K562 (cell line): ENCODE data around the gene ZER1. TPM values are rescaled to one million over a fixed set of nuclear protein-coding genes. Genes with fewer than 3 reads are reported as not detected.

Source experiments
- ATF3 ChIP-seq, 2 experiments: fragments of 450-650 bp in 1 of 2; sonication (generic) in 1 of 2; formaldehyde crosslinking in 1 of 2; IDR thresholded peaks in 1 of 2; conservative IDR thresholded peaks in 1 of 2; 2 replicates each; pipeline versions ENCODE4 v1.6.1 to v1.8.1; 2016 to 2023; ENCODE audit warnings: mild to moderate bottlenecking in 2 of 2, moderate library complexity in 2 of 2, inconsistent platforms in 1 of 2, missing genetic modification reagents in 1 of 2
- BHLHE40 ChIP-seq: IDR thresholded peaks from 2 replicates; pipeline ENCODE4 v1.6.1; 2011; ENCODE audit warnings: low read length, improper control_type of control experiment
- GABPB2 ChIP-seq: fragments of 250-450 bp; sonication (Bioruptor Pico); conservative IDR thresholded peaks from 2 replicates; pipeline ENCODE4 v1.5.1; 2021; ENCODE audit warnings: mild to moderate bottlenecking
- HBP1 ChIP-seq: fragments of 450-650 bp; formaldehyde crosslinking; IDR thresholded peaks from 2 replicates; pipeline ENCODE4 v1.4.0; 2022; ENCODE audit warnings: missing genetic modification characterization
- JUNB ChIP-seq: fragments of 450-650 bp; formaldehyde crosslinking; conservative IDR thresholded peaks from 2 replicates; pipeline ENCODE4 v1.4.0; 2020; ENCODE audit warnings: mild to moderate bottlenecking
- PHTF2 ChIP-seq: fragments of 250-450 bp; sonication (Bioruptor Pico); IDR thresholded peaks from 2 replicates; pipeline ENCODE4 v1.5.0; 2021; ENCODE audit warnings: mild to moderate bottlenecking
- POLR2AphosphoS2 ChIP-seq: IDR thresholded peaks from 2 replicates; pipeline ENCODE4 v1.6.1; 2012; ENCODE audit warnings: low read length, improper control_type of control experiment
- POU5F1 ChIP-seq: fragments of 150-350 bp; IDR thresholded peaks from 2 replicates; pipeline ENCODE4 v1.6.1; 2014; ENCODE audit warnings: borderline replicate concordance, low read length, low read depth, mild to moderate bottlenecking; ENCODE audit not compliant: partially characterized antibody
- PRMT5 ChIP-seq: sonication (generic); formaldehyde crosslinking; IDR thresholded peaks from 2 replicates; pipeline ENCODE4 v1.5.0; 2020; ENCODE audit warnings: missing genetic modification reagents
- SMARCA4 ChIP-seq: fragments of 450-650 bp; IDR thresholded peaks from 2 replicates; pipeline ENCODE4 v1.6.1; 2016
- SMARCE1 ChIP-seq: fragments of 450-650 bp; IDR thresholded peaks from 2 replicates; pipeline ENCODE4 v1.7.1; 2016; ENCODE audit warnings: mild to moderate bottlenecking
- SP1 ChIP-seq: sonication (generic); formaldehyde crosslinking; IDR thresholded peaks from 2 replicates; pipeline ENCODE4 v1.8.1; 2022; ENCODE audit warnings: mild to moderate bottlenecking, missing genetic modification reagents
- TAF1 ChIP-seq: IDR thresholded peaks from 2 replicates; pipeline ENCODE4 v1.6.1; 2011; ENCODE audit warnings: mild to moderate bottlenecking, low read length, moderate library complexity; ENCODE audit not compliant: insufficient read depth, control insufficient read depth, severe bottlenecking; ENCODE audit errors: extremely low read depth
- TAF15 ChIP-seq: fragments of 200-400 bp; formaldehyde crosslinking; IDR thresholded peaks from 2 replicates; pipeline ENCODE4 v1.6.1; 2017; ENCODE audit warnings: mild to moderate bottlenecking, low read depth, low read length, moderate library complexity
- TCF7 ChIP-seq: sonication (generic); IDR thresholded peaks from 2 replicates; pipeline ENCODE4 v1.6.1; 2016; ENCODE audit warnings: antibody characterized with exemption, borderline replicate concordance
- ZNF512 ChIP-seq: IDR thresholded peaks from 2 replicates; pipeline ENCODE4 v1.6.1; 2016; ENCODE audit warnings: missing genetic modification characterization, missing compliant biosample characterization
- polyA plus RNA-seq, 8 experiments: library from polyadenylated mRNA; depleted of rRNA in 4 of 8; stranded (reverse) in 5 of 8; unstranded in 3 of 8; fragments of >200 nt; fragmentation: Nextera tagmentation in 2 of 8; fragmentation: Illumina TruSeq in 1 of 8; extraction: Ambion mirVana in 2 of 8; extraction: Trizol in 1 of 8; gene quantifications; 2 replicates each; pipeline versions ENCODE4 v1.2.1 to v1.2.3, GENCODE V29; 2011 to 2014; ENCODE audit warnings: inconsistent platforms in 1 of 8, missing spikeins in 1 of 8
- total RNA-seq, 7 experiments: library from RNA; depleted of rRNA in 6 of 7; stranded (reverse); fragments of >200 nt in 6 of 7; fragmentation: Illumina TruSeq in 2 of 7; extraction: Trizol in 2 of 7; gene quantifications; 2 replicates each; pipeline versions ENCODE4 v1.2.1 to v1.2.3, GENCODE V29; 2011 to 2021; ENCODE audit warnings: low replicate concordance in 1 of 7

Gene ZER1
- total and polyA plus RNA-seq, 9 of the 15 experiments (the other 6 are each of a cell fraction or from before 2014, with no cell fraction given): 0.07 to 10.7 (median 6.2) TPM

- TF ChIP-seq HBP1 (CRISPR knock-in tag): no peak
- no peak for TF ChIP-seq SMARCA4
- TF ChIP-seq JUNB: 0 out of 2 replicates have a peak, but pooled peaks have one; percentile 18
- no peak for TF ChIP-seq POLR2AphosphoS2
- TF ChIP-seq PRMT5 (CRISPR knock-in tag): no peak
- no peak; the same call in 1 of the 2 replicates for TF ChIP-seq TCF7
- no peak for TF ChIP-seq ZNF512 (tag)
- TF ChIP-seq BHLHE40: peak; percentile 90
- no peak for TF ChIP-seq GABPB2
- no peak for TF ChIP-seq POU5F1
- no peak for TF ChIP-seq TAF15
- peak; percentile 98 for TF ChIP-seq SP1 (CRISPR knock-in tag)
- peak; percentile 96 for TF ChIP-seq TAF1
- no peak for TF ChIP-seq SMARCE1
- peak; percentile 50 for TF ChIP-seq ATF3 (IDR thresholded peaks at IDR 0.05)
- no peak for TF ChIP-seq ATF3 (CRISPR knock-in tag; conservative IDR thresholded peaks at IDR 0.05)
- TF ChIP-seq PHTF2 (CRISPR knock-in tag): no peak
These were observed at the start of gene ZER1 (continued) for GRCh38 chr9:128771745-128772519.
